CD14-positive monocyte (primary cell): ENCODE measurements around the gene LPCAT3. TPM values are rescaled to one million over a fixed set of nuclear protein-coding genes. Genes with fewer than 3 reads are reported as not detected.

Experiments
- DNase-seq, 3 donors: peaks; one replicate each; pipeline ENCODE4 v3.0.0-alpha.2; 2011 to 2022
- H2AFZ ChIP-seq: 2 replicates; pipeline ENCODE4 v1.6.0; 2012; ENCODE audit warnings: mild to moderate bottlenecking, low read depth, low read length, inconsistent platforms; ENCODE audit not compliant: insufficient read depth, poor library complexity, severe bottlenecking
- H3K27ac ChIP-seq, 2 donors: 1 replicate in 1 of 2; 2 replicates in 1 of 2; pipeline ENCODE4 v1.5.1; 2012 to 2013; ENCODE audit warnings: low read length in 2 of 2, control low read depth in 1 of 2, inconsistent platforms in 1 of 2, low read depth in 1 of 2, mild to moderate bottlenecking in 1 of 2
- H3K27me3 ChIP-seq, 2 donors: one replicate each; pipeline versions ENCODE4 v1.6.0 to v1.6.1; 2011 to 2013; ENCODE audit warnings: low read length in 2 of 2; ENCODE audit not compliant: control insufficient read depth in 2 of 2, insufficient read depth in 2 of 2
- H3K36me3 ChIP-seq, 2 donors: replicated peaks in 1 of 2; 1 replicate in 1 of 2; 2 replicates in 1 of 2; pipeline versions ENCODE4 v1.5.1 to v1.6.1; 2012 to 2013; ENCODE audit warnings: low read length in 2 of 2, control low read depth in 1 of 2, inconsistent platforms in 1 of 2, mild to moderate bottlenecking in 1 of 2; ENCODE audit not compliant: insufficient read depth in 2 of 2, control insufficient read depth in 1 of 2
- H3K4me1 ChIP-seq, 2 donors: 1 replicate in 1 of 2; 2 replicates in 1 of 2; pipeline versions ENCODE4 v1.5.1 to v1.6.1; 2012 to 2013; ENCODE audit warnings: low read length in 2 of 2, control low read depth in 1 of 2, inconsistent platforms in 1 of 2, mild to moderate bottlenecking in 1 of 2, moderate library complexity in 1 of 2; ENCODE audit not compliant: insufficient read depth in 2 of 2, control insufficient read depth in 1 of 2
- H3K4me2 ChIP-seq: replicated peaks from 2 replicates; pipeline ENCODE3; 2012; ENCODE audit warnings: low read length, moderate library complexity, mild to moderate bottlenecking; ENCODE audit not compliant: poor library complexity, severe bottlenecking; ENCODE audit errors: extremely low read depth
- H3K4me3 ChIP-seq, 3 experiments: fragments of 200-600 bp in 1 of 3; sonication (generic) in 1 of 3; replicated peaks in 1 of 3; 1 replicate in 2 of 3; 2 replicates in 1 of 3; pipeline ENCODE4 v1.5.1; 2011 to 2013; ENCODE audit warnings: low read length in 3 of 3, mild to moderate bottlenecking in 3 of 3, control low read depth in 2 of 3, low read depth in 2 of 3, inconsistent platforms in 1 of 3, moderate library complexity in 1 of 3
- H3K79me2 ChIP-seq: 2 replicates; pipeline ENCODE4 v1.6.0; 2012; ENCODE audit warnings: mild to moderate bottlenecking, control low read depth, inconsistent platforms, low read length, moderate library complexity; ENCODE audit not compliant: insufficient read depth
- H3K9ac ChIP-seq: 2 replicates; pipeline ENCODE4 v1.6.0; 2017; ENCODE audit warnings: low read length, mild to moderate bottlenecking; ENCODE audit not compliant: insufficient read depth, poor library complexity, severe bottlenecking
- H3K9me3 ChIP-seq, 2 donors: replicated peaks in 1 of 2; 1 replicate in 1 of 2; 2 replicates in 1 of 2; pipeline versions ENCODE4 v1.5.1 to v1.6.1; 2012 to 2013; ENCODE audit warnings: low read length in 2 of 2, control low read depth in 1 of 2; ENCODE audit not compliant: control insufficient read depth in 1 of 2, insufficient read depth in 1 of 2
- H4K20me1 ChIP-seq: 2 replicates; pipeline ENCODE4 v1.6.0; 2012; ENCODE audit warnings: mild to moderate bottlenecking, low read length, control low read depth, moderate library complexity; ENCODE audit not compliant: insufficient read depth
- H3K27ac Mint-ChIP-seq, 7 donors: one replicate each; pipeline ENCODE4 v1.8.0; 2020; ENCODE audit warnings: mild to moderate bottlenecking in 7 of 7, mixed read lengths in 7 of 7, moderate library complexity in 6 of 7, inconsistent platforms in 2 of 7
- H3K27me3 Mint-ChIP-seq, 3 donors: one replicate each; pipeline ENCODE4 v1.8.0; 2021 to 2022; ENCODE audit warnings: low read depth in 3 of 3, mild to moderate bottlenecking in 3 of 3, mixed read lengths in 3 of 3, moderate library complexity in 3 of 3, inconsistent platforms in 1 of 3
- H3K36me3 Mint-ChIP-seq, 2 donors: one replicate each; pipeline ENCODE4 v1.8.0; 2020; ENCODE audit warnings: mixed read lengths in 2 of 2, inconsistent platforms in 1 of 2, mild to moderate bottlenecking in 1 of 2
- H3K4me1 Mint-ChIP-seq: one replicate; pipeline ENCODE4 v1.8.0; 2020; ENCODE audit warnings: mild to moderate bottlenecking, mixed read lengths
- H3K4me3 Mint-ChIP-seq, 2 donors: one replicate each; pipeline ENCODE4 v1.8.0; 2020; ENCODE audit warnings: mild to moderate bottlenecking in 2 of 2, mixed read lengths in 2 of 2, moderate library complexity in 1 of 2
- H3K9me3 Mint-ChIP-seq, 7 donors: one replicate each; pipeline ENCODE4 v1.8.0; 2020 to 2022; ENCODE audit warnings: mixed read lengths in 7 of 7, mild to moderate bottlenecking in 6 of 7, moderate library complexity in 6 of 7, inconsistent platforms in 2 of 7
- WGBS: methylation state at CpG from one replicate; pipeline ENCODE4 v1.1.5; 2013; ENCODE audit warnings: missing lambda C conversion rate; ENCODE audit not compliant: insufficient coverage; 5-methylcytosine and 5-hydroxymethylcytosine counted together
- intact Hi-C, 2 donors: fragments of 100-400 bp; cut with micrococcal nuclease; formaldehyde crosslinking; loops; one replicate each; pipeline versions ENCODE4 v1.15.0 to v1.15.1; 2023
- polyA plus RNA-seq, 3 donors: library from polyadenylated mRNA; depleted of rRNA in 1 of 3; unstranded in 2 of 3; stranded (reverse) in 1 of 3; fragments of 300-500 nt in 2 of 3; fragments of >200 nt in 1 of 3; fragmentation: Illumina TruSeq in 2 of 3; gene quantifications; 1 replicate in 2 of 3; 2 replicates in 1 of 3; pipeline ENCODE4 v1.2.3, GENCODE V29; 2012 to 2021
- TF ChIP-seq, protein P1 (sequence below): fragments of 200-600 bp; IDR thresholded peaks from one replicate; pipeline ENCODE4 v1.8.0; 2022; ENCODE audit warnings: antibody characterized with exemption, mild to moderate bottlenecking

The LPCAT3 gene
- polyA plus RNA-seq, 3 donors, result 50.9 to 62.7 (median 54.1) TPM

DNA sequence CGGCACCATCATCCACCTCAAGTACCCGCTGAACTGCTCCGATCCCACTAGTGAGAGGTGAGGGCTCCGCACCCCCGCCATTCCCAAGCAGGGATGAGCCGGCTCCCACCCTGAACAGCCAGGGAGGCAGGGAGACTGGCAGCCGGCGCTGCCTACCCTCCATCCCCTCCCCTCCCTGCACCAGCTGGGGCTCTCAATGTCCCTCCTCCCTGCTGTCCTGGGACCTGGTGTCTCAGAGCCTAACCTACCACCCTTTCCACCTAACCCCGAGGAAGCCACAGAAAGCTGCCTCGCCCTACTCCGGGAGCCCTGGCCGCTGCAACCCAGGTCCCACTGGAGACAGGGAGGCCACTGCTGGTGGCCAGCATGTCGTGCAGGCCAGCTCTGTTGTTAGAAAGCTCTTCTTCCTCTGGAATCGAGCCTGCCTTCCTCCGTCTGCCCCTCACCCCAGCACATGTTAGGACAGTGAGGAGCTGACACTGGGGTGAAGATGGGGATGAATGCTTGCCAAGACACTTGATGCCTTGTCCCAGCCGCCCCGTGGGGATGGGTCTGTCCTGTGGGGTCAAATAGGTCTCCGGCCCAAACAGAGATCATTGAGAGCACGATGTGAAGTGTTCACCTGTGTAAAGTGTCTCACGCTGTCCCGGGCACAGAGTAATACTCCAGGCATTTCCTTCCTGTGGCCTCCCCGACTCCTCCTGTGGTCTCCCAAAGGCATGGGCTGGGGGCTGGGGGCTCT is 66.0 kb downstream of the LPCAT3 start:
- Mint-ChIP-seq H3K36me3 (peaks cover 45 to 54% of the 10 kb centered on the region in 2 donors), H3K9me3 (peaks cover 0 to 2% (median 0%) of the 10 kb centered on the region in 7 donors), H3K4me3 (peak overlapping the region; percentile 97 to 99), H3K4me1 (peaks cover 72% of the 10 kb centered on the region), H3K27me3 (peaks cover 0 to 3% (median 0%) of the 10 kb centered on the region in 3 donors), H3K27ac (peak overlapping the region; percentile 93 to 98 (median 96))
- WGBS, result 2% methylated on average over 18 of the region's 22 CpGs
- TF ChIP-seq, protein P1, sequence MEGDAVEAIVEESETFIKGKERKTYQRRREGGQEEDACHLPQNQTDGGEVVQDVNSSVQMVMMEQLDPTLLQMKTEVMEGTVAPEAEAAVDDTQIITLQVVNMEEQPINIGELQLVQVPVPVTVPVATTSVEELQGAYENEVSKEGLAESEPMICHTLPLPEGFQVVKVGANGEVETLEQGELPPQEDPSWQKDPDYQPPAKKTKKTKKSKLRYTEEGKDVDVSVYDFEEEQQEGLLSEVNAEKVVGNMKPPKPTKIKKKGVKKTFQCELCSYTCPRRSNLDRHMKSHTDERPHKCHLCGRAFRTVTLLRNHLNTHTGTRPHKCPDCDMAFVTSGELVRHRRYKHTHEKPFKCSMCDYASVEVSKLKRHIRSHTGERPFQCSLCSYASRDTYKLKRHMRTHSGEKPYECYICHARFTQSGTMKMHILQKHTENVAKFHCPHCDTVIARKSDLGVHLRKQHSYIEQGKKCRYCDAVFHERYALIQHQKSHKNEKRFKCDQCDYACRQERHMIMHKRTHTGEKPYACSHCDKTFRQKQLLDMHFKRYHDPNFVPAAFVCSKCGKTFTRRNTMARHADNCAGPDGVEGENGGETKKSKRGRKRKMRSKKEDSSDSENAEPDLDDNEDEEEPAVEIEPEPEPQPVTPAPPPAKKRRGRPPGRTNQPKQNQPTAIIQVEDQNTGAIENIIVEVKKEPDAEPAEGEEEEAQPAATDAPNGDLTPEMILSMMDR, result no peak
- no peak for DNase-seq
- H3K4me3 ChIP-seq, result peak overlapping the region; percentile 61 to 99 (median 98)
- H3K27ac ChIP-seq, result peak overlapping the region; percentile 87 to 95
- H3K27me3 ChIP-seq, result no peaks in the 10 kb centered on the region
- H3K9ac ChIP-seq, result peak overlapping the region; percentile 93
- H3K4me1 ChIP-seq, result peaks cover 75 to 84% of the 10 kb centered on the region in 2 donors
- H2AFZ ChIP-seq, result no peak overlapping the region
- intact Hi-C loops, result loop anchor here in 1 of 2 donors (5.0 to 10.0 kb wide), 2 partner anchors 65 to 417 kb away; partner anchors contain the start of genes GAPDH and LPCAT3
- H3K36me3 ChIP-seq, result peaks cover 42 to 46% of the 10 kb centered on the region in 2 donors
- H3K4me2 ChIP-seq, result peak overlapping the region; percentile 92
- H4K20me1 ChIP-seq, result peaks cover 60% of the 10 kb centered on the region
- peaks cover 80% of the 10 kb centered on the region for H3K79me2 ChIP-seq
- H3K9me3 ChIP-seq, result no peaks in the 10 kb centered on the region

DNA sequence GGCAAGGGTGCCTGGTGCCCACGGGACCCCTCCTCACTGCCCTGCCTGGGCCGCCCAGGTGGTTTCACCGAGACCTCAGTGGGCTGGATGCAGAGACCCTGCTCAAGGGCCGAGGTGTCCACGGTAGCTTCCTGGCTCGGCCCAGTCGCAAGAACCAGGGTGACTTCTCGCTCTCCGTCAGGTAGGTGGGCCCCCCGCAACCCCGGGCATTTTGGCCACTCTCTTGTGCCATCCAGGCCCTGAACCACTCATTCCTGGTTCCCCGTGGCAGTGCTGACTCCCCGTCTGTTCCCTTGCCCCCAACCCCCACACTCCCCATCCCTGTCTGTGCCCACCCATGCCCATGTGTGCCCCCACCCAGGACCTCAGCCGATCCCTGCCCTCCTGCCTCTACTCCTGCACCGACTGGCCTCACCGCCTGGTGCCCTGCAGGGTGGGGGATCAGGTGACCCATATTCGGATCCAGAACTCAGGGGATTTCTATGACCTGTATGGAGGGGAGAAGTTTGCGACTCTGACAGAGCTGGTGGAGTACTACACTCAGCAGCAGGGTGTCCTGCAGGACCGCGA is 66.6 kb downstream of the LPCAT3 start:
- peaks cover 76% of the 10 kb centered on the region for H3K79me2 ChIP-seq
- Mint-ChIP-seq H3K9me3 (peaks cover 0 to 2% (median 0%) of the 10 kb centered on the region in 7 donors), H3K4me3 (peak overlapping the region; percentile 97 to 99), H3K27ac (peak overlapping the region; percentile 87 to 98 (median 96)), H3K4me1 (peaks cover 71% of the 10 kb centered on the region), H3K36me3 (peaks cover 39 to 48% of the 10 kb centered on the region in 2 donors), H3K27me3 (peaks cover 0 to 3% (median 0%) of the 10 kb centered on the region in 3 donors)
- H3K27ac ChIP-seq, result peak overlapping the region; percentile 87 to 95
- H3K9me3 ChIP-seq, result no peaks in the 10 kb centered on the region
- H2AFZ ChIP-seq, result no peak overlapping the region
- DNase-seq, result no peak
- H3K36me3 ChIP-seq, result peaks cover 35 to 39% of the 10 kb centered on the region in 2 donors
- H4K20me1 ChIP-seq, result peaks cover 54% of the 10 kb centered on the region
- peak overlapping the region; percentile 61 to 99 (median 98) for H3K4me3 ChIP-seq
- peak overlapping the region; percentile 93 for H3K9ac ChIP-seq
- H3K4me2 ChIP-seq, result peak overlapping the region; percentile 92
- intact Hi-C loops, result loop anchor here in 1 of 2 donors (5.0 to 10.0 kb wide), 2 partner anchors 66 to 417 kb away; partner anchors contain the start of genes GAPDH and LPCAT3
- WGBS, result 0% methylated on average over 16 of the region's 20 CpGs
- H3K27me3 ChIP-seq, result no peaks in the 10 kb centered on the region
- peaks cover 74 to 82% of the 10 kb centered on the region in 2 donors for H3K4me1 ChIP-seq
- TF ChIP-seq, protein P1, result no peak
